ENCODE data around the gene HOXA5.

HOXA5 gene

DNA sequence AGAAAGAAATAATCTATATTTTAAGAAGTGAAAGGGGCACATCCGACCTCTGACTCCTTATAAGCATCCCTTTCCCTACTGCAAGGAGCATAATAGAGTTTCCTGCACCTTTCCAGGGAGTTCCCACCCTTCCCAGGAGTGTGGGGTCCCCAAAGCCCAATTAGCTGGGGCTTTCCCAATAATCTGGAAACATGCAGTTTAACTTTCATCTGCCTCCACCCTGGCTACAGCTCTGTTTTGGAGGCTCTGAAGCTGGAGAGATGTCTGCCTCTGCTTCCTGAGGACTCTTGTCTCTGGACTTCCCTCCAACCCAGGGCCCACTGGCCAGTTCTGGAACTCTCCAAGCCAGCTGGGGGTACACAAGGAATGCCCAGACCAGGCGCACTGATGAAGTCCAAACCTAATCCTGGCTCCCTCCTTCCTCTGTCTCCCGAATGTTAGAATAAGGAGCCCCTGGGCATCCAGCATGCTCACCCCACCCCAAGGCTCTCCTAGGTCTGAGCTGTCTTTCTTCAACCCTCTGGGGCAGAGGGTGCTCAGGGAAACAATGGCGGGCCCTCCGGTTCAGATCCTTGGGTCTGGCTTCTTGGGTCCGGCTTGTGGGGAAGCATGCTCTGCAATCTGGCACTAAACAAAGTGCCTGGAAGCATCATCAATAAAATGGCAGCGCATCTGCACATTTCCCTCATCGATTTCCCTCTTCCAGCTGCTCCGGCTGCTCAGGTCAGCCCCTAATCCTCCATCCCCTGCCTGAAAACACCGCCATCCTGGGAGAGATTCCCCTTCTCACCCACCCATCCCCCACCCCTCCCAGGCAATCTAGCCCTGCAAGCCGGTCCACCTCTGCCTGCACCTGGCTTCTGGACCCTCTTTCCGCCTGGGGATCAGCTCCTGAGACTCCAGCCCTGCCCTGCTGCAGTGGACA, 26.3 kb downstream of the HOXA5 start (continued):
- TF ChIP-seq, protein P1, sequence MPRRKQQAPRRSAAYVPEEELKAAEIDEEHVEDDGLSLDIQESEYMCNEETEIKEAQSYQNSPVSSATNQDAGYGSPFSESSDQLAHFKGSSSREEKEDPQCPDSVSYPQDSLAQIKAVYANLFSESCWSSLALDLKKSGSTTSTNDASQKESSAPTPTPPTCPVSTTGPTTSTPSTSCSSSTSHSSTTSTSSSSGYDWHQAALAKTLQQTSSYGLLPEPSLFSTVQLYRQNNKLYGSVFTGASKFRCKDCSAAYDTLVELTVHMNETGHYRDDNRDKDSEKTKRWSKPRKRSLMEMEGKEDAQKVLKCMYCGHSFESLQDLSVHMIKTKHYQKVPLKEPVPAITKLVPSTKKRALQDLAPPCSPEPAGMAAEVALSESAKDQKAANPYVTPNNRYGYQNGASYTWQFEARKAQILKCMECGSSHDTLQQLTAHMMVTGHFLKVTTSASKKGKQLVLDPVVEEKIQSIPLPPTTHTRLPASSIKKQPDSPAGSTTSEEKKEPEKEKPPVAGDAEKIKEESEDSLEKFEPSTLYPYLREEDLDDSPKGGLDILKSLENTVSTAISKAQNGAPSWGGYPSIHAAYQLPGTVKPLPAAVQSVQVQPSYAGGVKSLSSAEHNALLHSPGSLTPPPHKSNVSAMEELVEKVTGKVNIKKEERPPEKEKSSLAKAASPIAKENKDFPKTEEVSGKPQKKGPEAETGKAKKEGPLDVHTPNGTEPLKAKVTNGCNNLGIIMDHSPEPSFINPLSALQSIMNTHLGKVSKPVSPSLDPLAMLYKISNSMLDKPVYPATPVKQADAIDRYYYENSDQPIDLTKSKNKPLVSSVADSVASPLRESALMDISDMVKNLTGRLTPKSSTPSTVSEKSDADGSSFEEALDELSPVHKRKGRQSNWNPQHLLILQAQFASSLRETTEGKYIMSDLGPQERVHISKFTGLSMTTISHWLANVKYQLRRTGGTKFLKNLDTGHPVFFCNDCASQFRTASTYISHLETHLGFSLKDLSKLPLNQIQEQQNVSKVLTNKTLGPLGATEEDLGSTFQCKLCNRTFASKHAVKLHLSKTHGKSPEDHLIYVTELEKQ (tag by site-specific recombination; IDR thresholded peaks at IDR 0.05; ENCODE audit: borderline replicate concordance), result no peak
- TF ChIP-seq ZNF184 (tag by site-specific recombination; IDR thresholded peaks at IDR 0.05), result no peak
- no peak for TF ChIP-seq PRDM1 (tag by site-specific recombination; IDR thresholded peaks at IDR 0.05)
- peak; percentile 91 for TF ChIP-seq ZNF121 (tag by site-specific recombination; IDR thresholded peaks at IDR 0.05)
- TF ChIP-seq, protein P2, sequence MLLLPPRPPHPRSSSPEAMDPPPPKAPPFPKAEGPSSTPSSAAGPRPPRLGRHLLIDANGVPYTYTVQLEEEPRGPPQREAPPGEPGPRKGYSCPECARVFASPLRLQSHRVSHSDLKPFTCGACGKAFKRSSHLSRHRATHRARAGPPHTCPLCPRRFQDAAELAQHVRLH (tag by site-specific recombination; IDR thresholded peaks at IDR 0.05), result no peak
- no peak for TF ChIP-seq ZNF561 (tag by site-specific recombination; IDR thresholded peaks at IDR 0.05; ENCODE audit: borderline replicate concordance)
- TF ChIP-seq ZBTB17 (tag by site-specific recombination; IDR thresholded peaks at IDR 0.05), result peak; percentile 23; the same call in 1 of the 2 replicates
- TF ChIP-seq, protein P3, sequence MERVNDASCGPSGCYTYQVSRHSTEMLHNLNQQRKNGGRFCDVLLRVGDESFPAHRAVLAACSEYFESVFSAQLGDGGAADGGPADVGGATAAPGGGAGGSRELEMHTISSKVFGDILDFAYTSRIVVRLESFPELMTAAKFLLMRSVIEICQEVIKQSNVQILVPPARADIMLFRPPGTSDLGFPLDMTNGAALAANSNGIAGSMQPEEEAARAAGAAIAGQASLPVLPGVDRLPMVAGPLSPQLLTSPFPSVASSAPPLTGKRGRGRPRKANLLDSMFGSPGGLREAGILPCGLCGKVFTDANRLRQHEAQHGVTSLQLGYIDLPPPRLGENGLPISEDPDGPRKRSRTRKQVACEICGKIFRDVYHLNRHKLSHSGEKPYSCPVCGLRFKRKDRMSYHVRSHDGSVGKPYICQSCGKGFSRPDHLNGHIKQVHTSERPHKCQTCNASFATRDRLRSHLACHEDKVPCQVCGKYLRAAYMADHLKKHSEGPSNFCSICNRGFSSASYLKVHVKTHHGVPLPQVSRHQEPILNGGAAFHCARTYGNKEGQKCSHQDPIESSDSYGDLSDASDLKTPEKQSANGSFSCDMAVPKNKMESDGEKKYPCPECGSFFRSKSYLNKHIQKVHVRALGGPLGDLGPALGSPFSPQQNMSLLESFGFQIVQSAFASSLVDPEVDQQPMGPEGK (tag by site-specific recombination; IDR thresholded peaks at IDR 0.05), result 0 out of 2 replicates have a peak, but pooled peaks have one; percentile 3
- TF ChIP-seq, protein P4, sequence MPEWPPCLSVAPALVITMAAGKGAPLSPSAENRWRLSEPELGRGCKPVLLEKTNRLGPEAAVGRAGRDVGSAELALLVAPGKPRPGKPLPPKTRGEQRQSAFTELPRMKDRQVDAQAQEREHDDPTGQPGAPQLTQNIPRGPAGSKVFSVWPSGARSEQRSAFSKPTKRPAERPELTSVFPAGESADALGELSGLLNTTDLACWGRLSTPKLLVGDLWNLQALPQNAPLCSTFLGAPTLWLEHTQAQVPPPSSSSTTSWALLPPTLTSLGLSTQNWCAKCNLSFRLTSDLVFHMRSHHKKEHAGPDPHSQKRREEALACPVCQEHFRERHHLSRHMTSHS (tag by site-specific recombination; IDR thresholded peaks at IDR 0.05), result no peak
- TF ChIP-seq YY1 (tag by site-specific recombination; IDR thresholded peaks at IDR 0.05), result 0 out of 2 replicates have a peak, but pooled peaks have one; percentile 14

DNA sequence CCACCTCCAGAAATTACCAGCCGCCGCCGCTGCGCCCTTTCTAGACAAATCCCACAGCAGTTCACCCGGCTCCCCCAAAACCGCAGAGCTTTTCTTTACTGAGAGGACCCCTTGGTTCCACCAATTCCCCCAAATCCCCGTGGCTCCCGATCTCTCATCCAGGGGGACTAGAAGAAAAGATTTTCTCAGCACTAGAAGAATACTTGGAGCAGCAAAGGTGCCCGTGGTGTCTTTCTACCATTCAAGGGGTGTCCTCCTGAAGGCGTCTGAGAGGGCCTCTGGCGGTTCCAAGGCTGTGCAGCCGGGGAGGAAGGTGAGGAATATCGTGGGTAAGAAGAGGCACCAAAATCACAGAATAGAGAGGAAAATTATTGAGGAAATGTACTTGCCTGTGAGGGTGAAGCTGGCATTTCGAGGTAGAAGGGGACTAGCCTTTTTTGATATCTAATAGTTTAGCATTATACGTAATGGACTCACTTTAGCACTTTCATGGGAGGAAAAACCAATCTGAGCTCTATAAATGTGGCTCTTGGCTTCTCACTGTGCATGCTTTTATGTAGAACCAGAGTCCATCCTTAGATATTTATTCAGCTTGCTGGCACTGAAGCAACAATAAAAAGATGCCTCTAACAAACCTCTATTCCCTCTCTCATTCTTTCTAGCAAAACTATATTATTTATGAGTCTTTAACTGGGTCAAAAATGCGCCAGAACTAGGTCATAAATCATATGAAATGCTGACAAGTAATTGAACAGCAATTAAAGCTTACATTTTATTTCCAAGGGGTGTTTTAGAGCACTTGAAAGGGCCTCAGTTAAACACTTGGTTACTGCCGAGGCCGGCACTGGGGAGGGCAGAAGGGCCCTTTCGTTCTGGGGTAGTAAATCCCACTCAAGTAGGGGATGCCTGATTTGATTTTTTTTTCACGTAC, 27.2 kb downstream of the HOXA5 start:
- POLR2A ChIA-PET, result interaction anchor here (0.7 to 2.9 kb wide), 8 partner anchors 12 to 424 kb away, joined by 3 to 9 read pairs (median 3); partner anchors contain the start of genes HOXA1 and HOXA3
- Histone ChIP-seq H3K36me3 (ENCODE audit: control insufficient read depth in 2 of 2, insufficient read depth in 1 of 2, low read length in 2 of 2) (peaks cover 0 to 21% of the 10 kb centered on the region in 2 experiments; a peak in 1 of 3 replicates), H3K9me3 (ENCODE audit: control insufficient read depth, insufficient read depth, low read depth, low read length) (no peaks in the 10 kb centered on the region), H3K4me1 (ENCODE audit: control insufficient read depth, insufficient read depth, low read length) (peaks cover 34% of the 10 kb centered on the region), H3K27ac (ENCODE audit: extremely low read depth, low read depth, low read length) (peak overlapping the region; percentile 99), H3K4me3 (ENCODE audit: low read depth, low read length) (peak overlapping the region; percentile 70)
- CTCF ChIA-PET, result interaction anchor here (1.0 to 2.6 kb wide), 7 partner anchors 12 to 261 kb away, joined by 3 to 14 read pairs (median 4); partner anchors contain the start of gene HOXA5
- TF ChIP-seq ZNF76 (tag by site-specific recombination; IDR thresholded peaks at IDR 0.05; ENCODE audit: borderline replicate concordance, low read depth), result no peak
- no peak for TF ChIP-seq ZNF391 (tag by site-specific recombination; IDR thresholded peaks at IDR 0.05; ENCODE audit: borderline replicate concordance, low read depth)
- no peak for TF ChIP-seq ZNF521 (tag by site-specific recombination; IDR thresholded peaks at IDR 0.05)
- no peak for TF ChIP-seq ZNF768 (tag by site-specific recombination; IDR thresholded peaks at IDR 0.05)
- TF ChIP-seq SP7 (tag by site-specific recombination; IDR thresholded peaks at IDR 0.05), result peak; percentile 96
- TF ChIP-seq MZF1 (tag by site-specific recombination; IDR thresholded peaks at IDR 0.05; ENCODE audit: borderline replicate concordance), result peak; percentile 30; the same call in 1 of the 2 replicates
- TF ChIP-seq HOXC10 (CRISPR knock-in tag; IDR thresholded peaks at IDR 0.05), result no peak
- no peak for TF ChIP-seq ZNF350 (tag by site-specific recombination; IDR thresholded peaks at IDR 0.05)
- TF ChIP-seq ZNF426 (tag by site-specific recombination; IDR thresholded peaks at IDR 0.05), result no peak
- TF ChIP-seq ZNF785 (tag by site-specific recombination; IDR thresholded peaks at IDR 0.05), result no peak
- TF ChIP-seq, protein P5, sequence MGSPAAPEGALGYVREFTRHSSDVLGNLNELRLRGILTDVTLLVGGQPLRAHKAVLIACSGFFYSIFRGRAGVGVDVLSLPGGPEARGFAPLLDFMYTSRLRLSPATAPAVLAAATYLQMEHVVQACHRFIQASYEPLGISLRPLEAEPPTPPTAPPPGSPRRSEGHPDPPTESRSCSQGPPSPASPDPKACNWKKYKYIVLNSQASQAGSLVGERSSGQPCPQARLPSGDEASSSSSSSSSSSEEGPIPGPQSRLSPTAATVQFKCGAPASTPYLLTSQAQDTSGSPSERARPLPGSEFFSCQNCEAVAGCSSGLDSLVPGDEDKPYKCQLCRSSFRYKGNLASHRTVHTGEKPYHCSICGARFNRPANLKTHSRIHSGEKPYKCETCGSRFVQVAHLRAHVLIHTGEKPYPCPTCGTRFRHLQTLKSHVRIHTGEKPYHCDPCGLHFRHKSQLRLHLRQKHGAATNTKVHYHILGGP (tag by site-specific recombination; IDR thresholded peaks at IDR 0.05), result peak; percentile 91
- TF ChIP-seq IKZF3 (tag by site-specific recombination; IDR thresholded peaks at IDR 0.05), result peak; percentile 62
- peak; percentile 85 for TF ChIP-seq ZNF843 (tag by site-specific recombination; IDR thresholded peaks at IDR 0.05)
- TF ChIP-seq ZNF202 (tag by site-specific recombination; IDR thresholded peaks at IDR 0.05; ENCODE audit: borderline replicate concordance), result no peak
- no peak for TF ChIP-seq ZNF747 (tag by site-specific recombination; IDR thresholded peaks at IDR 0.05)
- no peak for TF ChIP-seq ZNF16 (tag by site-specific recombination; IDR thresholded peaks at IDR 0.05; ENCODE audit: low read depth)
